GM12878 (cell line): ENCODE data around the gene ANKRD1.

ENCODE experiments used
- POLR2A ChIP-seq: IDR thresholded peaks from 2 replicates; pipeline ENCODE4 v1.6.1; 2011; ENCODE audit warnings: low read depth, mild to moderate bottlenecking, low read length
- RAD21 ChIP-seq: IDR thresholded peaks from 2 replicates; pipeline ENCODE4 v1.6.1; 2011; ENCODE audit warnings: mild to moderate bottlenecking, low read depth, low read length, moderate library complexity; ENCODE audit not compliant: insufficient read depth
- ZNF24 ChIP-seq: fragments of 450-650 bp; IDR thresholded peaks from 2 replicates; pipeline ENCODE4 v1.6.1; 2017; ENCODE audit warnings: antibody characterized with exemption, mild to moderate bottlenecking

- TF ChIP-seq RAD21 (no peak), POLR2A (no peak), ZNF24 (no peak)
These were observed 38.9 kb upstream of the ANKRD1 start for GRCh38 chr10:90959826-90960225.
